Fibroblast of mammary gland (primary cell): Measurements from ENCODE around the gene TLNRD1.

Experiments
- DNase-seq: peaks from one replicate; pipeline ENCODE4 v3.0.0-alpha.2; 2010; ENCODE audit warnings: low read depth
- H3K4me3 ChIP-seq: 2 replicates; pipeline ENCODE4 v1.5.1; 2011; ENCODE audit warnings: low read depth, mild to moderate bottlenecking, low read length, moderate library complexity; ENCODE audit not compliant: control insufficient read depth
- TF ChIP-seq, protein P1 (sequence below): conservative IDR thresholded peaks from 2 replicates; pipeline ENCODE4 v1.5.1; 2011; ENCODE audit warnings: low read depth, low read length, inconsistent platforms; ENCODE audit not compliant: control insufficient read depth, insufficient read depth

TLNRD1 gene

DNA sequence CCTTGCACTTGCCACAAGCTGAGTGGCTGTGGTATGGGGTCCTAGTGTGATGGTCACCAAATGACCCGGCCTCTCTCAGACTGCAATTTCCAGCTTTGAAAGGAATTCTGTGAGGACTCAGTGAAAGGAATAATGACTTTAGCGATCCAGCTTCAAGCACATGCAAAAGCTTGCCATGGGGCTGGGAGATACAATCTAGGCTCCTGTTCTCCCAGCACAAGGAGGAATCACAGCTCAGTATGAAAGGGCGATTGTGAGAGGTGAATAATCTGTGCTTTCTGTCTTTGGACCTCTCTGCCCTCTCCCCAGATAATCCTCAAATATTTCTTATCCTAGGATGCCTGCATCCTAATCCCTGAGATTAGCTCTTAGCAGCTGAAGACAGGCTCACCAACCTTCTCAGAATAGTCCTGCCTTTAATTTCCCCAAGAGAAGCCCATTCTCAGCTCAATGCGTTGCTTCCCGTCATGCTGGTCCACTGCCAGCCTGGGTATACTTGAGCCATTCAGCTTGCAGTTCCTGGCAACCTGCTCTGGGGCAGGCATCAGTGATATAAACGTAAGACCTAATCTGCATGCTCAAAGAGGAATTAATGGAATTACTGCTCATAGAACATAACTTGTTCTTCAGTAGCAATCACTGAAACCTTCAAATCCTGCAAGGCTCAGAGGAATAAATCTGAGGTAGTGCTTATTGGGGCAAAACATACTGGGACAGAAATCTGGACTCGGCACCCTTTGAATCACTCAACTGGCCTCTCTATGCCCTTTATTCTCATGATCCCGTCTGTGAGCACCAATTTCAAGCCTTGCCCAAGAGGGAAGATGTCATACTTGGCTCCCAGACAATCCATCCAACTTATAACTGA lies 15.1 kb downstream of the TLNRD1 start:
- peak; percentile 59 for DNase-seq
- no peak overlapping the region for H3K4me3 ChIP-seq
- TF ChIP-seq, protein P1, sequence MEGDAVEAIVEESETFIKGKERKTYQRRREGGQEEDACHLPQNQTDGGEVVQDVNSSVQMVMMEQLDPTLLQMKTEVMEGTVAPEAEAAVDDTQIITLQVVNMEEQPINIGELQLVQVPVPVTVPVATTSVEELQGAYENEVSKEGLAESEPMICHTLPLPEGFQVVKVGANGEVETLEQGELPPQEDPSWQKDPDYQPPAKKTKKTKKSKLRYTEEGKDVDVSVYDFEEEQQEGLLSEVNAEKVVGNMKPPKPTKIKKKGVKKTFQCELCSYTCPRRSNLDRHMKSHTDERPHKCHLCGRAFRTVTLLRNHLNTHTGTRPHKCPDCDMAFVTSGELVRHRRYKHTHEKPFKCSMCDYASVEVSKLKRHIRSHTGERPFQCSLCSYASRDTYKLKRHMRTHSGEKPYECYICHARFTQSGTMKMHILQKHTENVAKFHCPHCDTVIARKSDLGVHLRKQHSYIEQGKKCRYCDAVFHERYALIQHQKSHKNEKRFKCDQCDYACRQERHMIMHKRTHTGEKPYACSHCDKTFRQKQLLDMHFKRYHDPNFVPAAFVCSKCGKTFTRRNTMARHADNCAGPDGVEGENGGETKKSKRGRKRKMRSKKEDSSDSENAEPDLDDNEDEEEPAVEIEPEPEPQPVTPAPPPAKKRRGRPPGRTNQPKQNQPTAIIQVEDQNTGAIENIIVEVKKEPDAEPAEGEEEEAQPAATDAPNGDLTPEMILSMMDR, result no peak

DNA sequence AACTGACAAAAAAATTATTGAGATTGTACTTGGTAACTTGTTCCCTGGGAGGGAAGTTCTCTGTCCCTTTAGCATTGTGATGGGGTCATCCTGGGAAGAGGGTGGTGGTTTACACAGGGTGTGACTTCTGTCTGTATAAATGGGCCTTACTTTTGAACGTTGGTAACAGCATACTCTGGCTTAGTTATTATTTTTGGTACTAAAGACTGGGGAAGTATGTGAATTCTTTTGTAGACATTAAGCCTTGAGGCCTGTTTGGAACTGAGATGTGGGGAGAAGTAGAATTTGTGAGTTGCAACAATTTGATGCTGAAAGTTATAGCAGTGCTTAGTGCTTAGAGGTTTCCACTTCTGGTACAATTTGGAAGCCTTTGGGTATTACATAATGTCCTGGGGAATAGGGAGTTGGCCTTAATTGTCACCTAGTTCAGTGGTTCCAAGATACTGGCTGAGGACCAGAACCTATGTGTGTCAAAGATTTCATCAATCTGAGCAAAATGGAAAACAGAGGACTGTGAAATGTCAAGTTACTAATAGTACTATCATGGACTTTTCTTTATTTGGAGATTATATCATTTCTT lies 15.9 kb downstream of the TLNRD1 start:
- TF ChIP-seq, protein P1, result no peak
- no peak for DNase-seq

DNA sequence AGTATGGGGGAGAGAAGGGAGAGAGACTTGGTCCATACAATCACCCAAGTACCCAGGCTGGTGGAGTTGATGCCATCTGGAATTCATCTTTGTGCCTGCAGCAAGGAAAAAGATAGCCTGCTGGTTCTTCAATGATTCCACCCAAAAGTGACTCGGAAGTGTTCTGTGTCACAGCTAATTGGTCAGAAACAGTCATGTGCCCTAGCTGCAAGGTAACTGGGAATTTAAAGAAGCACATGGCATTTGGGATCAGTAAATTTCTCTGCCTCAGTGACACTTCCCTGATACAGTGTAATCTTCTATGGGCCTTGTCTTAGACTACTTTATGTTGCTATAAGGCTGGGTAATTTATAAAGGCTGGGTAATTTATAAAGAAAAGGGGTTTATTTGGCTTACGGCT lies 17.5 kb downstream of the TLNRD1 start:
- TF ChIP-seq, protein P1, result no peak
- no peak for DNase-seq
- no peak overlapping the region for H3K4me3 ChIP-seq

More for the DNA sequence above, 15.9 kb downstream of the TLNRD1 start:
- H3K4me3 ChIP-seq, result no peak overlapping the region

DNA sequence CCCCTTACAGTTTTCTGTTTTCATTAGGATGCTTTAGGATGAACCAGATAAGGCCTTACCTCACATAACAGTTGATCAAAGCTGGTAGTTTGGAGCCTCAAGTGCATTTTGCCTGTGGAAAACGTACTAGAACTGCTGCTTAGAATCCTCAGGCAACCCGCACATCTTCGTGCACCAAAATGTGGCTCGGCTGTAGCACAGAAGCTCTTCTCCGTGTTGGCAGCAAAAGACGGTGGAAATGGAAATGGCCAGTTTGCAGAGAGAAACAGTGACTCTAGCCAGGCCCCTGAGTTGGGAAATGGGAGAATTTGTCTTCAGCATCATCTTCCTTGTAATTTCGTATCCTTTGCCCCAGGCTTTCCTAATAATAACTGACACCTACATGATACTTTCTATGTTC lies 20.6 kb downstream of the TLNRD1 start:
- DNase-seq, result no peak
- TF ChIP-seq, protein P1, result no peak
- no peak overlapping the region for H3K4me3 ChIP-seq

DNA sequence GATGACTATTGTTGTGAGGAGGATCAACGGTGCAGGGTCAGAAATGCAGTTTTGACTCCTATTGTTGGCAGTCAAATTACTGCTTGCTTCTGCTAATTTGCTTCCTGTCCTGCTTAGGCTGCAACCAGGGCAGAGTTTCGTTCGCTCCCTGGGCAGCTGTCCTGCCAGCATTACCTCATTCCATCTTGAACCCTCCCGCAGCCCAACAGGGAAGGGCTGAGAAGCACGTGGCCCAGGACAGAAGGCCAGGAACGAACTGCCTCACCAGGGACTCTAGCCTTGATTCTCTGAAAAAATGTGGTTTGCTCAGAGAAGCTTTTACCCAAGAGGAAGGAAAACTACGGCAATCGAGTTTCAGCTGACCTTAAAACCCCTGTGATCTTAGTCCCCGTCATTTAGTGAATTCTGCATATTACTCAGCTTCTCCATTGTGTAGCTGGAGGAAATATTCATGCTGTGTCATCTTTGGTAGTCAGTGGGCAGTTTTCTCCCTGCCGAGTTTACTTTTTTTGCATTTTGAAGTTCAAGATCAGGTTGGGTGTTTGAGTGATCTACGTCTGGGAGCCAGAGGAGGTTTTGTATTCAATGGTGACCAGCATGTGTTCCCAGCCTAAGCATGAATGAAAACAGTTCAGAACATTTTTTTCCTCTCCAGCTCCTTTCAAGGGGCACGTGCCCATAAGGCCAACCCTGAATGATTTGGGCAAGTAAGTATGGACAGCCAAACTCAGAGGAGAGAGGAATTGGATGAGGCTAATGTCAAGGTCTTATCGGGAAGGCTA lies 23.0 kb downstream of the TLNRD1 start:
- TF ChIP-seq, protein P1, result no peak
- H3K4me3 ChIP-seq, result no peak overlapping the region
- peak; percentile 92 for DNase-seq

DNA sequence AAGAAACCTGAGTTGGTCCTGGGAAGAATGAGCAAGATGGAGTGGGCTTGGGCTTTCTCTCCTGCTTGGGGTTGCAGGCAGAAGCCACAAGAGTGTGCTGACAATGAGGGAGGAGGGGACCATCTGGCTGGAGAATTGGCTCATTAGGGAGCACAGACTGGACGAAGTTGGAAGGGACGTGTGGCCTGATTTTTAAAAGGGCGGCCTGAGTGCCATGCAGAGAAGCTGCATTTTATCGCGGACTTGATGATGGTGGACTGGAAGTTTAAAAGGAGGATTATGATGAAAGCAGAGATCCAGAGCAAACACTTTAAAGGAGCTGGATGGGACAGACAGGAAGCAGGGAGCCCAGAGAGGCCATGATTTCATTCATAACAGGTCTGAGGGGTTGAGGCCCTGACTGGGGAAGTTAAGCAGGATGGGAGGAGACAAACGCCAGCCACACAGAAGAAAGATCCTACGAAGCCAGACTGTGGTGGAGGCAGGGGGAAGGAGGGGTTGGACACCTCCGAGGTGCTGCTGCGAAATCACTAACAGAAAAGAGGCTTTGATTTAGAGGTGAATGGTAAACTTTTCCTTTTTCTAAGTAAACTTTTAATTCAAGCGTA lies 23.6 kb downstream of the TLNRD1 start:
- no peak for DNase-seq
- no peak overlapping the region for H3K4me3 ChIP-seq
- TF ChIP-seq, protein P1, result no peak
